Measurements from ENCODE around the gene SMG9.

The SMG9 gene

GRCh38 chr19:43719918-43720317, 34.8 kb downstream of the SMG9 start:
- no peak for FAIRE-seq

- no peak for FAIRE-seq
These were observed 35.3 kb downstream of the SMG9 start for GRCh38 chr19:43719378-43719868.

GRCh38 chr19:43718627-43719377, 36.0 kb downstream of the SMG9 start:
- FAIRE-seq, result no peak

- no peak for FAIRE-seq
These were observed 39.0 kb downstream of the SMG9 start, which contains the start of gene IRGC for GRCh38 chr19:43715776-43716175. Gene IRGC, plus strand, starts transcription at chr19:43716076. Its CDS starts 2,483 bp downstream, at chr19:43718559.

GRCh38 chr19:43713208-43713607, 41.6 kb downstream of the SMG9 start:
- no peak for FAIRE-seq

- FAIRE-seq, result no peak
These were observed 42.9 kb downstream of the SMG9 start for GRCh38 chr19:43711751-43712355.

- no peak for FAIRE-seq
These were observed 46.0 kb downstream of the SMG9 start for GRCh38 chr19:43708716-43709115.

- FAIRE-seq, result no peak
These were observed 47.5 kb downstream of the SMG9 start for GRCh38 chr19:43707158-43707712.

- no peak for FAIRE-seq
These were observed 49.0 kb downstream of the SMG9 start for GRCh38 chr19:43705729-43706128.

GRCh38 chr19:43704002-43704705, 50.6 kb downstream of the SMG9 start:
- FAIRE-seq, result no peak

- no peak for FAIRE-seq
These were observed 54.3 kb downstream of the SMG9 start for GRCh38 chr19:43700395-43701000.

- no peak for FAIRE-seq
These were observed 55.0 kb downstream of the SMG9 start for GRCh38 chr19:43699506-43700394.

GRCh38 chr19:43697295-43697694, 57.5 kb downstream of the SMG9 start:
- no peak for FAIRE-seq

- FAIRE-seq, result no peak
These were observed 58.6 kb downstream of the SMG9 start for GRCh38 chr19:43695985-43696704.

- no peak for FAIRE-seq
These were observed 60.2 kb downstream of the SMG9 start for GRCh38 chr19:43694553-43694952.

GRCh38 chr19:43692877-43693276, 61.9 kb downstream of the SMG9 start:
- FAIRE-seq, result no peak

- FAIRE-seq, result no peak
These were observed 62.4 kb downstream of the SMG9 start for GRCh38 chr19:43692385-43692784.

GRCh38 chr19:43691755-43692154, 63.0 kb downstream of the SMG9 start:
- FAIRE-seq, result no peak

GRCh38 chr19:43690890-43691289, 63.9 kb downstream of the SMG9 start:
- no peak for FAIRE-seq

- FAIRE-seq, result no peak
These were observed 64.3 kb downstream of the SMG9 start for GRCh38 chr19:43690444-43690843.

GRCh38 chr19:43688059-43688701, 66.6 kb downstream of the SMG9 start:
- FAIRE-seq, result no peak

All from A204.1 (cell line).